A549 treated with DMSO at 1 μM for 4 hours (cell line): Measurements from ENCODE around the gene SLC6A14. TPM values are rescaled to one million over a fixed set of nuclear protein-coding genes. Genes with fewer than 3 reads are reported as not detected.

Experiments used
- total RNA-seq: library from RNA; stranded (reverse); fragments of 200-300 nt; extraction: Qiagen RNA extraction; gene quantifications from 5 replicates; pipeline ENCODE4 v1.2.3, GENCODE V29; 2022; ENCODE audit warnings: low read depth

The SLC6A14 gene
- total RNA-seq = 0.02 TPM in 1 of 5 replicates, not detected in the others

GRCh38 chrX:116436358-116436816, at the start of gene SLC6A14:
Gene SLC6A14, plus strand, starts transcription at chrX:116436606. Its CDS starts 104 bp downstream, at chrX:116436710.

GRCh38 chrX:116462822-116463221, 26.4 kb downstream of the SLC6A14 start, which contains the start of gene CT83:
Gene CT83, minus strand, starts transcription at chrX:116462976. Its CDS starts 120 bp downstream, at chrX:116462856.

Other genes with a start within 250 kb of the SLC6A14 start
- not detected in 5 replicates for gene CT83, start 26.4 kb downstream of the SLC6A14 start, total RNA-seq